Central memory CD4-positive, alpha-beta T cell (primary cell): ENCODE measurements around the gene PRKAR1B.

Experiments
- DNase-seq: peaks from one replicate; pipeline ENCODE4 v3.0.0; 2022

Gene PRKAR1B

DNA sequence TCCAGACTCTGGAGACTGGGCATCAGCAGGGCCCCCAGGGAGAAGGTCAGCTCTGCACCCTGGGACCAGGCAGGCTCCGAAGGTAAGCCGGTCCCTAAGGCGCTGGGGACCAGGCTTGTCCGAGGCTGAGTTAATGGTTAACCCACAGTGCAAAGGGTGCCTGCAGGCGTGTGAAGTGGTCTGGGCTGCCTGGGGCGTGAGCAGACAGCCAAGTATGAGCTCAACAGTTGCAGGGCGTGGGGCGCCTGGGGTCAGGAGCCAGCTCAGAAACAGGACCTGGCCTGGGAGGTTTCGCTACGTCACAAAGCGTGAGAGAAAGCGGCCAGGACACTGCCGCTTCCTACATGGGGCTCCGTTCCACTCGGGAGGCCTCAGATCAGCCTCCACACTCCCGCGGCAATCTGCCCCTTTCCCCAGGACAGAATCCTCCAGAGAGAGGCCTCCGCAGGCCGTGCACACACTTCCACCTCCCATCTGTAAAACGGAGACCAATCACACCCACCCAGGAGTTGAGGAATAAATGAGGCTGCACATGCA lies 223.4 kb downstream of the PRKAR1B start:
- no peak for DNase-seq

DNA sequence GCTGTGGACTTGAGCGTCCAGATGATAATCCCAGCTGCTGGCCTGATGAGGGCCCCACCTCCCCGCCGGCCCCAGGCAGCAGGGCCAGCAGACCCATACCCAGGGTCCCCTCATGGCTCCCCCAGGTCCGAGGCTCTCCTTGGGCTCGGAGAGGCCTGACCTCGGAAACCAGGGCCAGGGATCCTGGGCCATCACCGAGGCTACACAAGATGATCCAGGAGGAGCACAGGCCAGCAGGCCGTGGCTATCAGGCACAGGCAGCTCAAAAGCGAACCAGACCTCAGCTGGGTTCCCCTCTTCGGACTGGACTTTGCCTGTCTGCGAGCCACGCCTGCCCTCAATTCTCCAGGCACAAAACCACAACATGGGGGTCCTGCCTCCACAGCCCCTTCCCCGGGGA lies 224.8 kb downstream of the PRKAR1B start:
- DNase-seq = no peak

DNA sequence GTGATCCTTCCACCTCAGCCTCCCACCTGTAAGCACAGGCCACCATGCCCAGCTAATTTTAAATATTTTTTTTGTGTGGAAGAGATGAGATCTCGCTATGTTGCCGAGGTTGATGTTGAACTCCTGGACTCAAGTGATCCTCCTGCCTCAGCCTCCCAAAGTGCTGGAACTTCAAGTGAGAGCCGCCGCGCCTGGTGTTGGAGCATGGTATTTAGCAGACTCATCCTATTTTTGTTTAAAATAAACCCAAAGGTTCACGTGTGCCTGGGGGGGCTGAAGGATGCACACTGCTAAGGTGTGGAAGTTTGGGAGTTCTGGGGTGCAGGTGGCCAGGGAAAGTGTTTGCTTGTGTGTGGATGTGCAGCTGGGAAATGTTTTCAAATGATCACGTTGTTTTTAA lies 225.6 kb downstream of the PRKAR1B start:
- DNase-seq = no peak

DNA sequence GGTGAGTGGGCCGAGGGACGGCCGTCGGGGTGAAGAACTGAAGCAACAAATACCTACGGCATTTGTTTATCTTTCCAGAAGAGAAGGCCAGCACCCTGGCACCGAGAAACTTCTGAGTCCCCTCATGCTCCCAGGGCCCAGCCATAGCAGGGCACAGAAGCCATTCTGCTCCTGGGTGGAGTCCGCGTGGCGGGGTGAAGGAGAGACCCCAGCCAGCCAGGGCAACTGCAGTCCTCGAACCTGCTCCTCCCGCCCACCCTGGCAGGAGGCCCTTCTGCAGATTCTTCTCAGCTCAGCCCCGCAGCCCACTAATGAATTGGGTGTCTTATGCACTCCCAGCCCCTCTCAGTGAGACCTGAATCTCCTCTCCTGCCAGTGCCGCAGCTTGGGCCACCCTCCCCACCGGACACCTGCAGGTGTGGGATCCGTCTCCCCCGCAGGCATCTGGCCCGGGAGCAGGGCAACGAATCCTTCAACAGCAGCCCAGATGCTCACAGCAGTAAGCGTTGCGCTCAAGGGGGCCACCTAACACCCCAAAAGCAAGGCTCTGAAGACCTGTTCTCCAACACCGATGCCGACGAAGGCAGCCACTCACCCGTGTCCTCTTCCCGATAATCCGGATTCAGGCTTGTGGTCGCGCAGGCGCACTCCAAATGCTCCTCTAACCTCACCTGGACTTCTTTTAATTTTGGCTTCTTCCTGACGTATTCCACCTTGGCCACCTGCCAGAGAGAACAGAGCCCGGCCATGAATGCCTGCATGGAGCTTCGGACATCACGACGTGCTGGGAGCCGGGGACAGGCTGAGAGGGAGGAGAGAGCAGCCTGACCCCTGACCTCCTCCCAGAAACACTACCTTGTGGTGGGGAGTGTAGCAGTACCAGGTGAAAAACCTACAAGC lies 226.3 kb downstream of the PRKAR1B start:
- no peak for DNase-seq

DNA sequence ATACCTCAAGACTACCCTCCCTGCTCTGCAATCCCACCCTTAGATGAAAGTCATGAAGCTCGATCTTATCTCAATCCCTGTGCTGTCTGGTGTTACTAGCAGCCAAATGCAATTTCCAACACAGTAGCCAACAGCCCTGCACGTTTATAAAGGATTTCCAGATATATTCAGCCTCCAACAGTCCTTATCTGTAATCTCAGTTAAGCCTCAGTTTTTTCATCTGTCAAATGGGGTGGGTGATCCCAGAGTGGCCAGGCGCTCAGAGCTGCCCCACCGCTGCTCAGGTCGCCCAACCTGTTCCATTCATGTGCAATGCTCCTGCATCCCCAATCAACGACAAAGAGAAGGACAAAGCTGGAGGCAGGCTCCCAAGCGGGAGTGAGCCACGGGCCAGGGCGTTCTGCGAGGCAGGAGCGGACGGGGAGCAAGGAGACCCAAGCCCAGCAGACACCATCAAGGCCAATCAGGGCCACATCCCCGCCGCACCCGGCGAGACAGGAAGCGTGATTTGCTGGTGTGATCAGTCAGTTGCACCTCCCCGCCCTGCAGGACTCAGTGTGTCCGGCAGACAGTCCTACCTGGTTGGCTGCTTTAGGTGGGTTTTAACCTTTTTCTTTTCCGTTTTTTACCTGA lies 227.1 kb downstream of the PRKAR1B start:
- no peak for DNase-seq
